MG63 (cell line): Measurements from ENCODE around the gene KCNMA1. TPM values are rescaled to one million over a fixed set of nuclear protein-coding genes. Genes with fewer than 3 reads are reported as not detected.

Experiments used
- DNase-seq: peaks from one replicate; pipeline ENCODE4 v3.0.0-alpha.2; 2020
- H3K27me3 ChIP-seq: fragments of 250-450 bp; sonication (Bioruptor Pico); 2 replicates; pipeline ENCODE4 v1.5.1; 2020; ENCODE audit warnings: mild to moderate bottlenecking, moderate library complexity
- H3K36me3 ChIP-seq: fragments of 250-450 bp; sonication (Bioruptor Pico); 2 replicates; pipeline ENCODE4 v1.5.1; 2020; ENCODE audit warnings: mild to moderate bottlenecking, moderate library complexity
- H3K4me3 ChIP-seq: fragments of 250-450 bp; sonication (Bioruptor Pico); 2 replicates; pipeline ENCODE4 v1.5.1; 2020; ENCODE audit warnings: mild to moderate bottlenecking, moderate library complexity
- H3K9me3 ChIP-seq: fragments of 250-450 bp; sonication (Bioruptor Pico); 2 replicates; pipeline ENCODE4 v1.5.1; 2020; ENCODE audit warnings: mild to moderate bottlenecking, moderate library complexity
- total RNA-seq: library from RNA; depleted of rRNA; stranded (reverse); fragments of >200 nt; shearing (Covaris generic); gene quantifications from 2 replicates; pipeline ENCODE4 v1.2.3, GENCODE V29; 2014; ENCODE audit warnings: low replicate concordance

Gene KCNMA1
- total RNA-seq, 1 experiment from 2014 or later: 40.8 TPM

- Histone ChIP-seq H3K4me3 (no peak overlapping the region), H3K27me3 (no peaks in the 10 kb centered on the region), H3K9me3 (no peaks in the 10 kb centered on the region), H3K36me3 (no peaks in the 10 kb centered on the region)
- DNase-seq: no peak
Measured at GRCh38 chr10:77286531-77287508, 350.8 kb downstream of the KCNMA1 start.

- Histone ChIP-seq H3K27me3 (no peaks in the 10 kb centered on the region), H3K4me3 (no peak overlapping the region), H3K36me3 (no peaks in the 10 kb centered on the region), H3K9me3 (no peaks in the 10 kb centered on the region)
- DNase-seq: no peak
Measured at GRCh38 chr10:77285529-77286182, 352.0 kb downstream of the KCNMA1 start.

GRCh38 chr10:77284797-77285196 is 352.8 kb downstream of the KCNMA1 start:
- DNase-seq: no peak
- Histone ChIP-seq H3K9me3 (peaks cover 2% of the 10 kb centered on the region; the same call in 1 of the 2 replicates), H3K27me3 (no peaks in the 10 kb centered on the region), H3K4me3 (no peak overlapping the region), H3K36me3 (no peaks in the 10 kb centered on the region)

GRCh38 chr10:77283326-77283725 is 354.3 kb downstream of the KCNMA1 start:
- H3K27me3 ChIP-seq: no peaks in the 10 kb centered on the region
- no peak for DNase-seq
- no peak overlapping the region for H3K4me3 ChIP-seq
- H3K9me3 ChIP-seq: peaks cover 4% of the 10 kb centered on the region; the same call in 1 of the 2 replicates
- H3K36me3 ChIP-seq: no peaks in the 10 kb centered on the region; the same call in 1 of the 2 replicates

GRCh38 chr10:77282163-77282562 is 355.4 kb downstream of the KCNMA1 start:
- Histone ChIP-seq H3K27me3 (no peaks in the 10 kb centered on the region), H3K9me3 (peaks cover 4% of the 10 kb centered on the region; the same call in 1 of the 2 replicates), H3K36me3 (no peaks in the 10 kb centered on the region; the same call in 1 of the 2 replicates), H3K4me3 (no peak overlapping the region)
- DNase-seq: no peak

GRCh38 chr10:77281719-77282118 is 355.9 kb downstream of the KCNMA1 start:
- DNase-seq: no peak
- Histone ChIP-seq H3K27me3 (no peaks in the 10 kb centered on the region), H3K9me3 (peaks cover 4% of the 10 kb centered on the region; the same call in 1 of the 2 replicates), H3K4me3 (no peak overlapping the region), H3K36me3 (no peaks in the 10 kb centered on the region; the same call in 1 of the 2 replicates)

- no peak for DNase-seq
- H3K9me3 ChIP-seq: peaks cover 4% of the 10 kb centered on the region; the same call in 1 of the 2 replicates
Measured at GRCh38 chr10:77279207-77279606, 358.4 kb downstream of the KCNMA1 start.

GRCh38 chr10:77274046-77274795 is 363.4 kb downstream of the KCNMA1 start:
- Histone ChIP-seq H3K4me3 (no peak overlapping the region), H3K9me3 (no peaks in the 10 kb centered on the region), H3K36me3 (no peaks in the 10 kb centered on the region; the same call in 1 of the 2 replicates), H3K27me3 (no peaks in the 10 kb centered on the region)
- DNase-seq: no peak

More at GRCh38 chr10:77279207-77279606, 358.4 kb downstream of the KCNMA1 start:
- no peak overlapping the region for H3K4me3 ChIP-seq
- H3K36me3 ChIP-seq: no peaks in the 10 kb centered on the region; the same call in 1 of the 2 replicates
- no peaks in the 10 kb centered on the region for H3K27me3 ChIP-seq

GRCh38 chr10:77269163-77269562 is 368.4 kb downstream of the KCNMA1 start:
- no peaks in the 10 kb centered on the region for H3K27me3 ChIP-seq
- H3K4me3 ChIP-seq: no peak overlapping the region
- no peak for DNase-seq
- no peaks in the 10 kb centered on the region; the same call in 1 of the 2 replicates for H3K36me3 ChIP-seq
- H3K9me3 ChIP-seq: no peaks in the 10 kb centered on the region

- Histone ChIP-seq H3K9me3 (no peaks in the 10 kb centered on the region), H3K4me3 (no peak overlapping the region), H3K27me3 (no peaks in the 10 kb centered on the region), H3K36me3 (no peaks in the 10 kb centered on the region; the same call in 1 of the 2 replicates)
- DNase-seq: no peak
Measured at GRCh38 chr10:77268721-77269120, 368.9 kb downstream of the KCNMA1 start.

GRCh38 chr10:77267703-77268675 is 369.6 kb downstream of the KCNMA1 start:
- DNase-seq: no peak

GRCh38 chr10:77266242-77266641 is 371.4 kb downstream of the KCNMA1 start:
- no peak for DNase-seq

More at GRCh38 chr10:77267703-77268675, 369.6 kb downstream of the KCNMA1 start:
- H3K27me3 ChIP-seq: no peaks in the 10 kb centered on the region
- H3K9me3 ChIP-seq: no peaks in the 10 kb centered on the region
- no peaks in the 10 kb centered on the region; the same call in 1 of the 2 replicates for H3K36me3 ChIP-seq
- no peak overlapping the region for H3K4me3 ChIP-seq

GRCh38 chr10:77264527-77264926 is 373.1 kb downstream of the KCNMA1 start:
- Histone ChIP-seq H3K27me3 (no peaks in the 10 kb centered on the region), H3K4me3 (no peak overlapping the region), H3K36me3 (no peaks in the 10 kb centered on the region), H3K9me3 (no peaks in the 10 kb centered on the region)
- DNase-seq: no peak

More at GRCh38 chr10:77266242-77266641, 371.4 kb downstream of the KCNMA1 start:
- no peak overlapping the region for H3K4me3 ChIP-seq
- no peaks in the 10 kb centered on the region for H3K36me3 ChIP-seq
- H3K27me3 ChIP-seq: no peaks in the 10 kb centered on the region
- no peaks in the 10 kb centered on the region for H3K9me3 ChIP-seq

GRCh38 chr10:77264107-77264506 is 373.5 kb downstream of the KCNMA1 start:
- no peaks in the 10 kb centered on the region for H3K9me3 ChIP-seq
- H3K27me3 ChIP-seq: no peaks in the 10 kb centered on the region
- DNase-seq: no peak
- no peaks in the 10 kb centered on the region for H3K36me3 ChIP-seq
- no peak overlapping the region for H3K4me3 ChIP-seq

GRCh38 chr10:77263700-77264099 is 373.9 kb downstream of the KCNMA1 start:
- Histone ChIP-seq H3K27me3 (no peaks in the 10 kb centered on the region), H3K9me3 (no peaks in the 10 kb centered on the region), H3K36me3 (no peaks in the 10 kb centered on the region), H3K4me3 (no peak overlapping the region)
- no peak for DNase-seq
